HG03196 (cell line): ENCODE data around the gene DCAF5.

Source experiments
- ATAC-seq: cut with Tn5 transposase; IDR thresholded peaks from one replicate; pipeline ENCODE4 v1.9.1; 2021; ENCODE audit not compliant: unreplicated experiment

The DCAF5 gene

GRCh38 chr14:69149461-69150244 lies 3.3 kb downstream of the DCAF5 start:
- no peak for ATAC-seq

- ATAC-seq: no peak
Observed at GRCh38 chr14:69142101-69142500, 10.8 kb downstream of the DCAF5 start.

- ATAC-seq: no peak
Observed at GRCh38 chr14:69141550-69141949, 11.4 kb downstream of the DCAF5 start.

- no peak for ATAC-seq
Observed at GRCh38 chr14:69139743-69140142, 13.2 kb downstream of the DCAF5 start.

GRCh38 chr14:69137843-69138535 lies 14.9 kb downstream of the DCAF5 start:
- ATAC-seq: no peak

- no peak for ATAC-seq
Observed at GRCh38 chr14:69137416-69137815, 15.5 kb downstream of the DCAF5 start.

GRCh38 chr14:69135133-69135532 lies 17.8 kb downstream of the DCAF5 start:
- ATAC-seq: no peak

- no peak for ATAC-seq
Observed at GRCh38 chr14:69133206-69134125, 19.5 kb downstream of the DCAF5 start.

GRCh38 chr14:69132513-69133181 lies 20.3 kb downstream of the DCAF5 start:
- no peak for ATAC-seq

- no peak for ATAC-seq
Observed at GRCh38 chr14:69131176-69131575, 21.7 kb downstream of the DCAF5 start.

- ATAC-seq: peak; percentile 56
Observed at GRCh38 chr14:69129264-69129880, 23.5 kb downstream of the DCAF5 start.

- ATAC-seq: no peak
Observed at GRCh38 chr14:69118305-69118704, 34.6 kb downstream of the DCAF5 start.

GRCh38 chr14:69117020-69117767 lies 35.7 kb downstream of the DCAF5 start:
- ATAC-seq: no peak

GRCh38 chr14:69115407-69116185 lies 37.3 kb downstream of the DCAF5 start:
- no peak for ATAC-seq

GRCh38 chr14:69114763-69115162 lies 38.2 kb downstream of the DCAF5 start:
- ATAC-seq: no peak

- no peak for ATAC-seq
Observed at GRCh38 chr14:69108358-69108757, 44.6 kb downstream of the DCAF5 start.

- no peak for ATAC-seq
Observed at GRCh38 chr14:69107407-69108003, 45.4 kb downstream of the DCAF5 start.

- no peak for ATAC-seq
Observed at GRCh38 chr14:69106451-69106850, 46.5 kb downstream of the DCAF5 start.

- no peak for ATAC-seq
Observed at GRCh38 chr14:69105326-69105725, 47.6 kb downstream of the DCAF5 start.
